HCT116 (cell line): ENCODE results near the gene TGM1. TPM values are rescaled to one million over a fixed set of nuclear protein-coding genes. Genes with fewer than 3 reads are reported as not detected.

ENCODE experiments used
- ATAC-seq: fragments of 200-7000 bp; cut with Tn5 transposase; 2 replicates; pipeline ENCODE4 v1.9.1; 2020; ENCODE audit warnings: mild to moderate bottlenecking, moderate library complexity
- BruUV-seq: library from RNA; stranded (reverse); fragments of 400-500 nt; replicated peaks from 2 replicates; lab custom pipeline; 2021; lab: Mats Ljungman, UMichigan
- CTCF ChIA-PET: fragments of 300-600 bp; sonication (Branson Sonifier 250); formaldehyde crosslinking; loops from one replicate; lab custom pipeline; 2021; ENCODE audit warnings: antibody characterized with exemption; lab: Charles Lee
- POLR2A ChIA-PET: fragments of 300-600, 350-600 bp; sonication (Branson Sonifier 250); formaldehyde crosslinking; loops from one replicate; lab custom pipeline; 2021; ENCODE audit warnings: antibody characterized with exemption; lab: Charles Lee
- RAD21 ChIA-PET, 2 experiments: fragments of 300-600 bp; sonication (Branson Sonifier 250); formaldehyde crosslinking; loops; one replicate each; lab custom pipeline; 2023; ENCODE audit warnings: low total read pairs in 2 of 2; ENCODE audit not compliant: uncharacterized antibody in 2 of 2, unreplicated experiment in 2 of 2, low non-redundant PET in 1 of 2; lab: Charles Lee
- DNase-seq: peaks from one replicate; pipeline ENCODE4 v3.0.0-alpha.2; 2010; ENCODE audit warnings: low read depth, low spot score
- H2AFZ ChIP-seq: fragments of 200-600 bp; shearing (Covaris generic), sonication (generic); 2 replicates; pipeline ENCODE4 v1.6.1; 2017; ENCODE audit warnings: low read depth, mixed run types, mixed read lengths, antibody characterized with exemption, low read length; ENCODE audit not compliant: poor library complexity, severe bottlenecking
- H3K27ac ChIP-seq: 2 replicates; pipeline ENCODE4 v1.5.1; 2012; ENCODE audit warnings: low read depth, low read length
- H3K27me3 ChIP-seq: fragments of 200-600 bp; sonication (generic); 2 replicates; pipeline ENCODE4 v1.6.1; 2016; ENCODE audit warnings: mixed run types, low read length, mixed read lengths; ENCODE audit not compliant: insufficient read depth
- H3K36me3 ChIP-seq, 2 experiments: fragments of 200-500 bp in 1 of 2; fragments of 200-600 bp in 1 of 2; sonication (Bioruptor generic) in 1 of 2; sonication (generic) in 1 of 2; 2 replicates each; pipeline versions ENCODE4 v1.5.1 to v1.6.1; 2014 to 2016; ENCODE audit warnings: low read length in 2 of 2, inconsistent platforms in 1 of 2, mixed read lengths in 1 of 2, mixed run types in 1 of 2; ENCODE audit not compliant: insufficient read depth in 2 of 2, control insufficient read depth in 1 of 2
- H3K4me1 ChIP-seq, 2 experiments: fragments of 200-600 bp in 1 of 2; sonication (generic) in 1 of 2; 2 replicates each; pipeline versions ENCODE4 v1.5.1 to v1.6.1; 2012 to 2017; ENCODE audit warnings: low read length in 2 of 2, inconsistent platforms in 1 of 2, mild to moderate bottlenecking in 1 of 2, mixed read lengths in 1 of 2, mixed run types in 1 of 2, moderate library complexity in 1 of 2; ENCODE audit not compliant: insufficient read depth in 2 of 2, control insufficient read depth in 1 of 2
- H3K4me2 ChIP-seq: fragments of 200-600 bp; sonication (generic); 2 replicates; pipeline ENCODE4 v1.6.1; 2017; ENCODE audit warnings: mixed run types, low read length, mixed read lengths
- H3K4me3 ChIP-seq, 2 experiments: fragments of 200-600 bp in 1 of 2; sonication (generic) in 1 of 2; replicated peaks in 1 of 2; 2 replicates each; pipeline ENCODE4 v1.5.1; 2011 to 2016; ENCODE audit warnings: low read length in 2 of 2, control low read depth in 1 of 2, low read depth in 1 of 2, mild to moderate bottlenecking in 1 of 2, mixed read lengths in 1 of 2, mixed run types in 1 of 2
- H3K79me2 ChIP-seq: fragments of 200-600 bp; sonication (generic); 2 replicates; pipeline ENCODE4 v1.6.1; 2017; ENCODE audit warnings: mild to moderate bottlenecking, mixed run types, low read length, moderate library complexity, mixed read lengths; ENCODE audit not compliant: insufficient read depth
- H3K9ac ChIP-seq: fragments of 200-600 bp; sonication (generic); 2 replicates; pipeline ENCODE4 v1.6.1; 2016; ENCODE audit warnings: low read length, mixed read lengths
- H3K9me2 ChIP-seq: fragments of 200-600 bp; sonication (generic), shearing (Covaris generic); 2 replicates; pipeline ENCODE4 v1.6.1; 2017; ENCODE audit warnings: mixed run types, mild to moderate bottlenecking, moderate library complexity; ENCODE audit not compliant: insufficient read depth
- H3K9me3 ChIP-seq, 2 experiments: fragments of 200-500 bp in 1 of 2; fragments of 200-600 bp in 1 of 2; sonication (Bioruptor generic) in 1 of 2; sonication (generic) in 1 of 2; 2 replicates each; pipeline ENCODE4 v1.6.1; 2014 to 2017; ENCODE audit warnings: low read length in 2 of 2, mixed read lengths in 2 of 2, inconsistent platforms in 1 of 2, low read depth in 1 of 2, mild to moderate bottlenecking in 1 of 2, mixed run types in 1 of 2, moderate library complexity in 1 of 2; ENCODE audit not compliant: control insufficient read depth in 1 of 2, insufficient read depth in 1 of 2
- H4K20me1 ChIP-seq: fragments of 200-600 bp; sonication (generic), shearing (Covaris generic); 2 replicates; pipeline ENCODE4 v1.6.1; 2017; ENCODE audit warnings: mixed run types, mild to moderate bottlenecking, moderate library complexity; ENCODE audit not compliant: insufficient read depth
- CBX3 ChIP-seq: IDR thresholded peaks from 2 replicates; pipeline ENCODE4 v1.6.1; 2012; ENCODE audit warnings: low read depth
- CTCF ChIP-seq, 3 experiments: fragments of 200-600 bp in 1 of 3; sonication (generic) in 1 of 3; IDR thresholded peaks in 2 of 3; conservative IDR thresholded peaks in 1 of 3; 2 replicates each; pipeline ENCODE4 v1.5.1; 2012 to 2017; ENCODE audit warnings: low read depth in 2 of 3, low read length in 2 of 3, antibody characterized with exemption in 1 of 3, borderline replicate concordance in 1 of 3, control low read depth in 1 of 3, mild to moderate bottlenecking in 1 of 3, mixed read lengths in 1 of 3, mixed run types in 1 of 3, moderate library complexity in 1 of 3; ENCODE audit not compliant: insufficient read depth in 1 of 3
- EGR1 ChIP-seq: IDR thresholded peaks from 2 replicates; pipeline ENCODE4 v1.6.1; 2012; ENCODE audit warnings: low read depth
- ELF1 ChIP-seq: IDR thresholded peaks from 2 replicates; pipeline ENCODE4 v1.6.1; 2012; ENCODE audit warnings: low read depth, borderline replicate concordance
- EZH2phosphoT487 ChIP-seq: fragments of 200-600 bp; IDR thresholded peaks from 2 replicates; pipeline ENCODE4 v1.6.1; 2018; ENCODE audit warnings: antibody characterized with exemption, borderline replicate concordance
- FOSL1 ChIP-seq: IDR thresholded peaks from 2 replicates; pipeline ENCODE4 v1.6.1; 2012; ENCODE audit warnings: low read depth
- POLR2A ChIP-seq: IDR thresholded peaks from 2 replicates; pipeline ENCODE4 v1.7.0; 2011; ENCODE audit warnings: borderline replicate concordance; ENCODE audit not compliant: insufficient read depth, insufficient read length; ENCODE audit errors: extremely low read depth
- POLR2AphosphoS5 ChIP-seq: IDR thresholded peaks from 2 replicates; pipeline ENCODE4 v1.6.1; 2011; ENCODE audit warnings: mild to moderate bottlenecking, low read depth, low read length, moderate library complexity
- RAD21 ChIP-seq: IDR thresholded peaks from 2 replicates; pipeline ENCODE4 v1.6.1; 2012; ENCODE audit warnings: low read depth, mild to moderate bottlenecking
- REST ChIP-seq: IDR thresholded peaks from 2 replicates; pipeline ENCODE4 v1.6.1; 2012; ENCODE audit warnings: low read depth
- SP1 ChIP-seq: IDR thresholded peaks from 2 replicates; pipeline ENCODE4 v1.6.1; 2012; ENCODE audit warnings: low read depth
- TCF7L2 ChIP-seq: IDR thresholded peaks from 2 replicates; pipeline ENCODE4 v1.7.0; 2011; ENCODE audit warnings: borderline replicate concordance, inconsistent platforms; ENCODE audit not compliant: insufficient read depth, insufficient read length; ENCODE audit errors: extremely low read depth
- YY1 ChIP-seq: IDR thresholded peaks from 2 replicates; pipeline ENCODE4 v1.6.1; 2011; ENCODE audit warnings: low read length, low read depth, moderate library complexity, mild to moderate bottlenecking; ENCODE audit not compliant: insufficient replicate concordance; ENCODE audit errors: extremely low read depth
- ZFX ChIP-seq: fragments of 450-650 bp; IDR thresholded peaks from 2 replicates; pipeline ENCODE4 v1.6.1; 2017
- ZNF274 ChIP-seq: fragments of 200-500 bp; sonication (Bioruptor generic); IDR thresholded peaks from 2 replicates; pipeline ENCODE4 v1.6.1; 2014; ENCODE audit warnings: mild to moderate bottlenecking, low read depth, low read length, inconsistent platforms
- intact Hi-C: fragments of 100-400 bp; cut with micrococcal nuclease; formaldehyde crosslinking; loops from 2 replicates; pipeline ENCODE4 v1.10.0; 2022
- total RNA-seq: library from RNA; stranded (reverse); gene quantifications from one replicate; pipeline ENCODE4 v1.2.1, GENCODE V29; 2021; ENCODE audit not compliant: unreplicated experiment
- TF ChIP-seq, protein P1 (sequence below): IDR thresholded peaks from 2 replicates; pipeline ENCODE4 v1.6.1; 2011; ENCODE audit warnings: mild to moderate bottlenecking, low read length, moderate library complexity; ENCODE audit not compliant: insufficient replicate concordance; ENCODE audit errors: extremely low read depth
- TF ChIP-seq, protein P2 (sequence below): IDR thresholded peaks from 2 replicates; pipeline ENCODE4 v1.6.1; 2012

Gene TGM1
- total RNA-seq, 1 experiment from 2014 or later: 5.6 TPM

GRCh38 chr14:24266344-24267244 lies 3.6 kb upstream of the TGM1 start:
- Histone ChIP-seq H3K79me2 (peaks cover 4% of the 10 kb centered on the region; the same call in 1 of the 2 replicates), H3K27me3 (no peaks in the 10 kb centered on the region), H3K4me1 (peaks cover under 1 to 8% of the 10 kb centered on the region in 2 experiments; a peak in 3 of 4 replicates), H4K20me1 (no peaks in the 10 kb centered on the region), H3K4me3 (no peak overlapping the region), H3K4me2 (no peak overlapping the region), H3K36me3 (no peaks in the 10 kb centered on the region; a peak in 1 of 4 replicates), H2AFZ (no peak overlapping the region), H3K9me3 (no peaks in the 10 kb centered on the region), H3K9me2 (no peaks in the 10 kb centered on the region), H3K27ac (no peak overlapping the region), H3K9ac (no peak overlapping the region)
- ChIA-PET POLR2A (no interaction called here), CTCF (no interaction called here), RAD21 (no interaction called here)
- no TSS peak for BruUV-seq
- intact Hi-C loops: no loop called here
- DNase-seq (no peak), ATAC-seq (no peak)
- TF ChIP-seq ZNF274 (no peak), REST (no peak), POLR2AphosphoS5 (no peak), EZH2phosphoT487 (no peak), ZFX (no peak), YY1 (no peak), FOSL1 (no peak), POLR2A (no peak), TCF7L2 (no peak), ELF1 (no peak), RAD21 (no peak), EGR1 (no peak), CBX3 (no peak), SP1 (no peak), CTCF (IDR thresholded peaks at IDR 0.05 in 2 of 3, conservative IDR thresholded peaks at IDR 0.05 in 1 of 3; ENCODE audit: borderline replicate concordance in 1 of 3, insufficient read depth in 1 of 3, low read depth in 2 of 3, low read length in 2 of 3) (no peak)
- TF ChIP-seq, protein P1, sequence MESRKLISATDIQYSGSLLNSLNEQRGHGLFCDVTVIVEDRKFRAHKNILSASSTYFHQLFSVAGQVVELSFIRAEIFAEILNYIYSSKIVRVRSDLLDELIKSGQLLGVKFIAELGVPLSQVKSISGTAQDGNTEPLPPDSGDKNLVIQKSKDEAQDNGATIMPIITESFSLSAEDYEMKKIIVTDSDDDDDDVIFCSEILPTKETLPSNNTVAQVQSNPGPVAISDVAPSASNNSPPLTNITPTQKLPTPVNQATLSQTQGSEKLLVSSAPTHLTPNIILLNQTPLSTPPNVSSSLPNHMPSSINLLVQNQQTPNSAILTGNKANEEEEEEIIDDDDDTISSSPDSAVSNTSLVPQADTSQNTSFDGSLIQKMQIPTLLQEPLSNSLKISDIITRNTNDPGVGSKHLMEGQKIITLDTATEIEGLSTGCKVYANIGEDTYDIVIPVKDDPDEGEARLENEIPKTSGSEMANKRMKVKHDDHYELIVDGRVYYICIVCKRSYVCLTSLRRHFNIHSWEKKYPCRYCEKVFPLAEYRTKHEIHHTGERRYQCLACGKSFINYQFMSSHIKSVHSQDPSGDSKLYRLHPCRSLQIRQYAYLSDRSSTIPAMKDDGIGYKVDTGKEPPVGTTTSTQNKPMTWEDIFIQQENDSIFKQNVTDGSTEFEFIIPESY: no peak
- TF ChIP-seq, protein P2, sequence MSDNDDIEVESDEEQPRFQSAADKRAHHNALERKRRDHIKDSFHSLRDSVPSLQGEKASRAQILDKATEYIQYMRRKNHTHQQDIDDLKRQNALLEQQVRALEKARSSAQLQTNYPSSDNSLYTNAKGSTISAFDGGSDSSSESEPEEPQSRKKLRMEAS: no peak
